Measurements from ENCODE around the gene CLEC4G. TPM values are rescaled to one million over a fixed set of nuclear protein-coding genes. Genes with fewer than 3 reads are reported as not detected.
A peak's percentile ranks its signal among the peaks of the same experiment; 100 is the strongest.

Gene CLEC4G
- total and polyA plus RNA-seq, 5 experiments from 2014 or later, result not detected

GRCh38 chr19:7716762-7717161, 15.1 kb downstream of the CLEC4G start:
- H3K36me3 Mint-ChIP-seq, result no peaks in the 10 kb centered on the region
- no peaks in the 10 kb centered on the region for H3K27me3 Mint-ChIP-seq
- H3K4me1 Mint-ChIP-seq, result peaks cover 0 to 46% (median 23%) of the 10 kb centered on the region in 4 donors
- POLR2A ChIA-PET, result interaction anchor here (2.8 kb wide), 1 partner anchor 11 kb away, joined by 9 read pairs; no protein-coding TSS in a partner anchor
- no peak overlapping the region for H3K4me3 Mint-ChIP-seq
- DNase-seq (no peak), ATAC-seq (no peak)
- H3K9me3 Mint-ChIP-seq, result peaks cover 0 to 6% (median 0%) of the 10 kb centered on the region in 9 donors
- peak overlapping the region in 1 of 10 donors; percentile 3 for H3K27ac Mint-ChIP-seq

GRCh38 chr19:7715671-7716070, 16.2 kb downstream of the CLEC4G start:
- Mint-ChIP-seq H3K4me1 (peaks cover under 1 to 47% (median 26%) of the 10 kb centered on the region in 4 donors), H3K36me3 (no peaks in the 10 kb centered on the region), H3K27me3 (no peaks in the 10 kb centered on the region), H3K4me3 (no peak overlapping the region), H3K9me3 (peaks cover 0 to 6% (median 0%) of the 10 kb centered on the region in 9 donors), H3K27ac (no peak overlapping the region)
- DNase-seq, result no peak
- POLR2A ChIA-PET, result interaction anchor here (0.7 to 2.8 kb wide), 2 partner anchors 10 to 12 kb away, joined by 3 to 9 read pairs; no protein-coding TSS in a partner anchor
- no peak for ATAC-seq

- H3K27me3 Mint-ChIP-seq, result no peaks in the 10 kb centered on the region
- peaks cover 18 to 50% (median 42%) of the 10 kb centered on the region in 4 donors for H3K4me1 Mint-ChIP-seq
- peak overlapping the region in 7 of 10 donors; percentile 6 to 89 (median 68) for H3K27ac Mint-ChIP-seq
- H3K4me3 Mint-ChIP-seq, result no peak overlapping the region
- ATAC-seq (no peak), DNase-seq (no peak)
- no peaks in the 10 kb centered on the region for H3K9me3 Mint-ChIP-seq
- H3K36me3 Mint-ChIP-seq, result no peaks in the 10 kb centered on the region
- POLR2A ChIA-PET, result interaction anchor here (1.1 to 1.4 kb wide), 2 partner anchors 11 to 30 kb away, joined by 4 read pairs; partner anchors contain the start of gene TRAPPC5
Measured at GRCh38 chr19:7710616-7711015, 21.3 kb downstream of the CLEC4G start.

GRCh38 chr19:7709932-7710460, 21.9 kb downstream of the CLEC4G start:
- no peaks in the 10 kb centered on the region for H3K36me3 Mint-ChIP-seq
- no peak overlapping the region for H3K4me3 Mint-ChIP-seq

DNA sequence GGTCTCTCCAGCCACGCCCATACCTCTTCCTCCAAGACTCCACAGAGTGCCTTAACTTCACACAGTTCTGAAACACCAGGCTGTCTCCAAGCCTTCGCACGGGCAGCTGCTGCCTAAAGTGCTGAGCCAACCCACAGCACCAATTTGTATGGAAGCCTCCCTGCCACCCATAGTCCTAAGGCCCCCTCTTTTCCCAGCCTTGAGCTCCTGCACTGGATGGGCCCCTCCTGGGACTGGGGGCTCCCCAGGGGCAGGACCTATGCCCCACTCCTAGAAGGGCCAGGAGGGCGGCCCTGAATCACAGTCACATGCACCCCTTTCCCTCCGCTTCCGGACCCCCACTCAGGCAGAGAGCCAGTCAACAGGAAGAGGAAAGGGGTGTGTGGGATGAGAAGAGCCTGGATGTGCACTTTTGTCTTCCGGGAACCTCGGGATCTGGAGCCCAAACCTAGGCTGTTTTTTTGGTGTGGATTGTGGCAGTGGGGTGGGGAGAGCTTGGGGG, 24.9 kb downstream of the CLEC4G start:
- no peaks in the 10 kb centered on the region for H3K27me3 Mint-ChIP-seq
- peaks cover 30 to 77% (median 69%) of the 10 kb centered on the region in 4 donors for H3K4me1 Mint-ChIP-seq
- H3K36me3 Mint-ChIP-seq, result no peaks in the 10 kb centered on the region
- no peak for ATAC-seq
- H3K4me3 Mint-ChIP-seq, result peak overlapping the region; percentile 22 to 91 (median 80)
- POLR2A ChIA-PET, result interaction anchor here (0.8 to 2.9 kb wide), 6 partner anchors 8 to 78 kb away, joined by 3 to 29 read pairs (median 7); partner anchors contain the start of genes PET100, RETN, TRAPPC5 and XAB2
- no peaks in the 10 kb centered on the region for H3K9me3 Mint-ChIP-seq
- no peak for DNase-seq
- peak overlapping the region; percentile 96 to 99 (median 98) for H3K27ac Mint-ChIP-seq

More at GRCh38 chr19:7709932-7710460, 21.9 kb downstream of the CLEC4G start:
- POLR2A ChIA-PET, result interaction anchor here (1.1 to 1.4 kb wide), 2 partner anchors 12 to 29 kb away, joined by 4 read pairs; partner anchors contain the start of gene TRAPPC5
- no peaks in the 10 kb centered on the region for H3K9me3 Mint-ChIP-seq
- DNase-seq, result no peak
- no peak for ATAC-seq
- H3K27me3 Mint-ChIP-seq, result no peaks in the 10 kb centered on the region
- peaks cover 19 to 51% (median 48%) of the 10 kb centered on the region in 4 donors for H3K4me1 Mint-ChIP-seq
- peak overlapping the region in 5 of 10 donors; percentile 6 to 69 (median 68) for H3K27ac Mint-ChIP-seq

DNA sequence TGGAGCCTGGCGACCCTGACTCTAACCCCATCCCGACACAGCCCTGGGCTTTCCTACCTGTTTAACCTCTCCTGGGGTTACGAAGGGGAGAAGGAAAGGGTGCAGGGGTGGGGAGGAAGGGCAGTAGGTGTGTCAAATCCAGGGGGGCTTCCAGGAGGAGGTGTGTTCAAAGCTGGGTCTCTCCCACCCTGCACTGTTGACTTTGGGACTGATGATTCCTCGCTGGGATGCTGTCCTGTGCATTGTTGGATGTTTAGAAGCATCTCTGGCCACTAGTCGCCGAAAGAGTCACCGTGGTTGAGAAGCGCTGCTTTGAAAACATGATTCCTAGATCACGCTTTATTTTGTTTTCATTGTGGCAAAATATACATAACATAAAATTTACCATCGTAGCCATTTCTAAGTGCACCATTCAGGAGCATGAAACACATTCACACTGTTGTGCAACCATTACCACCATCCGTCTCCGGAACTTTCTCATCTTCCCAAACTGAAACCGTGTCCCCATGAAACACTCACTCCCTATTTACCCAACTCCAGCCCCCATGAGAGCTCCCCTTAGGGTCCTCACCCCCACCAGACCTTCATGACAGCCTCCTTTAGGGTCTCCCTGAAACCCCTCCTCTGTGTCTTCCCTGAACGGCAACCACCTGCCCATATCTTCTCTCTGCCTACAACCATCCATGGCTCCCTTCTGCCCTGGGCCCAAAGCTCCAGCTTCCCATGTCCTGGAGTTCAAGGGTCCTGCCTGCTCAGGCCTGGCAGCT, 25.5 kb downstream of the CLEC4G start:
- Mint-ChIP-seq H3K4me1 (peaks cover 30 to 77% (median 72%) of the 10 kb centered on the region in 4 donors), H3K36me3 (no peaks in the 10 kb centered on the region), H3K27me3 (no peaks in the 10 kb centered on the region), H3K9me3 (no peaks in the 10 kb centered on the region), H3K4me3 (peak overlapping the region; percentile 74 to 91 (median 80)), H3K27ac (peak overlapping the region; percentile 96 to 99 (median 98))
- DNase-seq (no peak), ATAC-seq (no peak)
- POLR2A ChIA-PET, result interaction anchor here (0.7 to 2.9 kb wide), 13 partner anchors 8 to 352 kb away, joined by 3 to 29 read pairs (median 5); partner anchors contain the start of genes PET100, RETN, TRAPPC5 and XAB2

DNA sequence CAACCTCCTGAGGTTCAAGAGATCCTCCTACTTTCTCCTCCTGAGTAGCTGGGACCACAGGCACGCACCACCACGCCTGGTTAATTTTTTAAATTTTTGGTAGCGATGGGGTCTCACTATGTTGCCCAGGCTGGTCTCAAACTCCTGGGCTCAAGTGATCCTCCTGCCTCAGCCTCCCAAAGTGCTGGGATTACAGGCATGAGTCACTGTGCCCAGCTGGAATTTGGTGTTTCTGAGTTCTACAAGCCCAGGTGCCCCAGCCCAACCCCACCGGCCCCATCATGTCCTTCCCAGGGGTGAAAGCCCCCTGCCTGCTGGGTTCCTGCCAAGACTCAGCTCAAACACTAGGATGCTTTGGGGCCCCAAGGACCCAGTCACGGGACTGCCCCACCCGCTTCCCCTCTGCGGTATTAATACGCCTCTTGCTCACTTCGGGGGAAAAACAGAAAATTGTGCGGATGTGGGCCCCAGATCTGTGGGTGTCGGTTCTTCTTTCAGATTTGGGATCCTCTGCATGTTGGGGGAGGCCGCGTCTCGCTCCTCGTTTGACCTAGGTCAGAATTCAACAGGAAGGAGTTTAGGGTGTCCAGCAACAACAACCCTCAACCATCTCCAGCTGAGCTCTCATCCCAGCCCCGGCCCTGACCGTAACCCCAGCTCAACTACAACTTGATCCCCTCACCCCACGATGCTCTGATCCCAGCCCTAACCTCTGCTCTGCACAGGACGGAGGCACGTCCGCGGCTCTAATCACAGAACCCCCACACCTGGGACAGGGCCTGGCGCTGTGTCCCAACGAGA, 26.3 kb downstream of the CLEC4G start:
- Mint-ChIP-seq H3K27me3 (no peaks in the 10 kb centered on the region), H3K4me3 (peak overlapping the region; percentile 74 to 91 (median 80)), H3K4me1 (peaks cover 28 to 73% (median 70%) of the 10 kb centered on the region in 4 donors), H3K9me3 (no peaks in the 10 kb centered on the region), H3K27ac (peak overlapping the region; percentile 96 to 99 (median 98)), H3K36me3 (no peaks in the 10 kb centered on the region)
- ATAC-seq, result peak; percentile 95 to 99
- POLR2A ChIA-PET, result interaction anchor here (0.6 to 2.9 kb wide), 14 partner anchors 9 to 351 kb away, joined by 3 to 29 read pairs (median 6); partner anchors contain the start of genes SNAPC2 and TRAPPC5
- DNase-seq, result peak; percentile 48 to 90 (median 77)

GRCh38 chr19:7704280-7705060, 27.4 kb downstream of the CLEC4G start:
- H3K4me3 Mint-ChIP-seq, result peak overlapping the region in 2 of 10 donors; percentile 9 to 30
- POLR2A ChIA-PET, result interaction anchor here (0.7 to 2.9 kb wide), 4 partner anchors 16 to 57 kb away, joined by 3 to 29 read pairs (median 8); partner anchors contain the start of gene TRAPPC5
- peak overlapping the region; percentile 75 to 99 (median 98) for H3K27ac Mint-ChIP-seq
- peaks cover 25 to 74% (median 69%) of the 10 kb centered on the region in 4 donors for H3K4me1 Mint-ChIP-seq
- no peak for ATAC-seq
- no peaks in the 10 kb centered on the region for H3K9me3 Mint-ChIP-seq
- H3K27me3 Mint-ChIP-seq, result no peaks in the 10 kb centered on the region
- no peaks in the 10 kb centered on the region for H3K36me3 Mint-ChIP-seq
- no peak for DNase-seq

GRCh38 chr19:7703332-7703731, 28.6 kb downstream of the CLEC4G start:
- ATAC-seq, result no peak
- H3K27me3 Mint-ChIP-seq, result peaks cover 0 to 5% (median 0%) of the 10 kb centered on the region in 5 donors
- H3K4me1 Mint-ChIP-seq, result peaks cover 30 to 72% (median 68%) of the 10 kb centered on the region in 4 donors
- H3K36me3 Mint-ChIP-seq, result no peaks in the 10 kb centered on the region
- DNase-seq, result no peak
- H3K27ac Mint-ChIP-seq, result peak overlapping the region; percentile 28 to 99 (median 83)
- POLR2A ChIA-PET, result interaction anchor here (0.6 to 0.8 kb wide), 4 partner anchors 13 to 564 kb away, joined by 3 to 4 read pairs (median 3); no protein-coding TSS in a partner anchor
- H3K9me3 Mint-ChIP-seq, result no peaks in the 10 kb centered on the region
- H3K4me3 Mint-ChIP-seq, result peak overlapping the region in 1 of 10 donors; percentile 74

DNA sequence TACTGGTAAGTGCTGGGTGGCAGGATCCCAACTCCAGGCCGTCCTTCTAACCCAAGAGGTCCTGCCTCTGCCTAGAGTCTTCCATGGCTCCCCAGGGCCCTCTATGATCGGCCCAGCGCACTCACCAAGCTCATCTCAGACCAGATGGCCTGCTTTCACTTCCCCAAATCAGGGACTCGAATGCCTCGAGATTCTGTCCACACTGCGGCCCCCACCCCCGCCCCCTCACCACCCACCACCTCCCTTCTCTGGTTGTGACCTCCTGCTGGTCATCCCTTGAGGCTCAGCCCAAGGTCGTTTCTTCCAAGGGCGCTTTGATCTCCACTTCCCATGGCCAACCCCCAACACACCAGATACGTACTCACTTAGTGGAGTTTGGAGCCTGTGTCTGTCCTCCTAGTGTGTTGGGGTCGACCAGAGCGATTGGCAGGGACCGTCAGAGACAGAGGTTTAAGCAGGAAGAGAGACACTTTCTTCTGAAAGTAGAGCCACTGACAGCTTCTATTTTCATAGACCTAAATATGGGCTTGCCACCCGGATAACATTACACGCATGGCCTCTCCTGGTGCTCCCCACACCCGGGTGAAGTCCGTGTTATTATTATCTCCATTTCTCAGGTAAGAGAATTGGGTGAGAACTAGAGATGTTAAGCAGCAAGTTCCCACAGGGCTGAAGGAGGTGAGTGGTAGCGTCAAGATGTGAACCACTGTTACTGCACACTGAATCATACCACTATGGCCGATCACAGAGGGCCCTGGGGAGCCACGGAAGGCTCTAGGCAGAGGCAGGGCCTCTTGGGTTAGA, 30.1 kb downstream of the CLEC4G start, which contains the start of gene FCER2:
TSS of gene FCER2 (minus strand) at position 478 of the 804 bp plus-strand sequence. CDS start 2,371 bp downstream, outside the sequence.
- DNase-seq, result no peak
- Mint-ChIP-seq H3K4me1 (peaks cover 27 to 72% (median 60%) of the 10 kb centered on the region in 4 donors), H3K4me3 (peak within 1 kb of the TSS in 3 of 10 donors; percentile 26 to 65 (median 48)), H3K27ac (peak within 1 kb of the TSS; percentile 73 to 98 (median 82)), H3K36me3 (no peaks in the 10 kb centered on the region), H3K9me3 (no peaks in the 10 kb centered on the region), H3K27me3 (peaks cover 0 to 6% (median 0%) of the 10 kb centered on the region in 5 donors)
- ATAC-seq, result no peak
- POLR2A ChIA-PET, result interaction anchor here (0.6 to 1.4 kb wide), 3 partner anchors 18 to 791 kb away, joined by 3 to 5 read pairs (median 4); partner anchors contain the start of gene TRAPPC5

Measured in naive thymus-derived CD8-positive, alpha-beta T cell (primary cell).